SK-N-SH (cell line): ENCODE data around the gene MYO1C. TPM values are rescaled to one million over a fixed set of nuclear protein-coding genes. Genes with fewer than 3 reads are reported as not detected.

Source experiments
- CTCF ChIA-PET: fragments of 300-600, 350-600 bp; formaldehyde crosslinking; extraction: SDS; loops from one replicate; lab custom pipeline; 2021; lab: Yijun Ruan, JAX
- POLR2A ChIA-PET: fragments of 350-600 bp; sonication (Branson Sonifier 250); formaldehyde crosslinking; extraction: SDS; loops from one replicate; lab custom pipeline; 2020; ENCODE audit warnings: antibody characterized with exemption, inconsistent platforms; lab: Yijun Ruan, JAX
- DNase-seq: peaks from one replicate; pipeline ENCODE4 v3.0.0; 2012
- H2AFZ ChIP-seq: fragments of 200-600 bp; sonication (generic); 2 replicates; pipeline ENCODE4 v1.8.1; 2016; ENCODE audit warnings: antibody characterized with exemption, mild to moderate bottlenecking, low read depth
- H3F3A ChIP-seq: fragments of 200-600 bp; sonication (generic); replicated peaks from 2 replicates; pipeline ENCODE3; 2016; ENCODE audit warnings: antibody characterized with exemption, mild to moderate bottlenecking; ENCODE audit not compliant: insufficient read depth
- H3K27ac ChIP-seq, 2 experiments: fragments of 200-500 bp in 1 of 2; fragments of 200-600 bp in 1 of 2; sonication (Bioruptor generic) in 1 of 2; sonication (generic), shearing (Covaris generic) in 1 of 2; 2 replicates each; pipeline versions ENCODE4 v1.5.1 to v1.6.1; 2014 to 2016; ENCODE audit warnings: low read depth in 2 of 2, inconsistent platforms in 1 of 2, low read length in 1 of 2, mild to moderate bottlenecking in 1 of 2, mixed read lengths in 1 of 2
- H3K27me3 ChIP-seq: fragments of 200-600 bp; sonication (generic), shearing (Covaris generic); 2 replicates; pipeline ENCODE4 v1.6.1; 2016; ENCODE audit warnings: mixed run types; ENCODE audit not compliant: insufficient read depth
- H3K36me3 ChIP-seq, 2 experiments: fragments of 200-500 bp in 1 of 2; fragments of 200-600 bp in 1 of 2; sonication (Bioruptor generic) in 1 of 2; sonication (generic) in 1 of 2; replicated peaks in 1 of 2; 2 replicates each; pipeline versions ENCODE3 to v1.5.1; 2014 to 2016; ENCODE audit warnings: low read length in 1 of 2, mild to moderate bottlenecking in 1 of 2; ENCODE audit not compliant: insufficient read depth in 2 of 2, control insufficient read depth in 1 of 2
- H3K4me1 ChIP-seq, 2 experiments: fragments of 200-500 bp in 1 of 2; fragments of 200-600 bp in 1 of 2; sonication (Bioruptor generic) in 1 of 2; sonication (generic), shearing (Covaris generic) in 1 of 2; 2 replicates each; pipeline versions ENCODE4 v1.5.1 to v1.6.1; 2014 to 2016; ENCODE audit warnings: low read depth in 1 of 2, low read length in 1 of 2, mixed run types in 1 of 2; ENCODE audit not compliant: insufficient read depth in 2 of 2, control insufficient read depth in 1 of 2
- H3K4me2 ChIP-seq: fragments of 200-600 bp; sonication (generic), shearing (Covaris generic); 2 replicates; pipeline ENCODE4 v1.6.1; 2017; ENCODE audit warnings: mixed run types
- H3K4me3 ChIP-seq, 2 experiments: fragments of 200-500 bp in 1 of 2; fragments of 200-600 bp in 1 of 2; sonication (Bioruptor generic) in 1 of 2; sonication (generic), shearing (Covaris generic) in 1 of 2; 2 replicates each; pipeline versions ENCODE4 v1.5.1 to v1.8.1; 2014 to 2016; ENCODE audit warnings: low read depth in 2 of 2, inconsistent platforms in 1 of 2, low read length in 1 of 2, mild to moderate bottlenecking in 1 of 2, mixed read lengths in 1 of 2, moderate library complexity in 1 of 2
- H3K79me2 ChIP-seq: fragments of 200-600 bp; sonication (generic); 2 replicates; pipeline ENCODE4 v1.8.1; 2017; ENCODE audit warnings: mild to moderate bottlenecking; ENCODE audit not compliant: insufficient read depth
- H3K9ac ChIP-seq: fragments of 200-600 bp; sonication (generic); 2 replicates; pipeline ENCODE4 v1.6.1; 2017; ENCODE audit warnings: mixed run types
- H3K9me2 ChIP-seq: fragments of 200-600 bp; sonication (generic); 2 replicates; pipeline ENCODE4 v1.6.1; 2017; ENCODE audit warnings: mixed run types
- H3K9me3 ChIP-seq: fragments of 200-600 bp; sonication (generic); 2 replicates; pipeline ENCODE4 v1.6.1; 2017; ENCODE audit warnings: mixed run types, mild to moderate bottlenecking, moderate library complexity
- H4K20me1 ChIP-seq: fragments of 200-600 bp; sonication (generic); 2 replicates; pipeline ENCODE4 v1.6.1; 2017; ENCODE audit warnings: mild to moderate bottlenecking, mixed run types; ENCODE audit not compliant: insufficient read depth
- CHD2 ChIP-seq: fragments of 150-350 bp; IDR thresholded peaks from 2 replicates; pipeline ENCODE4 v1.6.1; 2018; ENCODE audit warnings: low read length; ENCODE audit not compliant: partially characterized antibody
- CTCF ChIP-seq: fragments of 200-600 bp; sonication (generic); IDR thresholded peaks from 2 replicates; pipeline ENCODE4 v1.6.1; 2017; ENCODE audit warnings: antibody characterized with exemption, mild to moderate bottlenecking, moderate library complexity
- EP300 ChIP-seq, 2 experiments: IDR thresholded peaks; 2 replicates each; pipeline versions ENCODE4 v1.4.0 to v1.6.1; 2012; ENCODE audit warnings: borderline replicate concordance in 1 of 2, low read depth in 1 of 2, low read length in 1 of 2
- EZH2phosphoT487 ChIP-seq: fragments of 200-600 bp; sonication (generic); IDR thresholded peaks from 2 replicates; pipeline ENCODE4 v1.6.1; 2017; ENCODE audit warnings: low read depth, mixed run types, mild to moderate bottlenecking, antibody characterized with exemption, moderate library complexity, borderline replicate concordance
- FOXJ3 ChIP-seq: sonication (generic); formaldehyde crosslinking; IDR thresholded peaks from 2 replicates; pipeline ENCODE4 v1.5.1; 2020; ENCODE audit warnings: mild to moderate bottlenecking, missing genetic modification reagents
- GABPA ChIP-seq: IDR thresholded peaks from 2 replicates; pipeline ENCODE4 v1.4.0; 2012; ENCODE audit warnings: low read depth, mild to moderate bottlenecking
- IRF3 ChIP-seq: fragments of 150-350 bp; IDR thresholded peaks from 2 replicates; pipeline ENCODE4 v1.6.1; 2016; ENCODE audit warnings: mild to moderate bottlenecking, low read depth, low read length
- MAX ChIP-seq: IDR thresholded peaks from 2 replicates; pipeline ENCODE4 v1.4.0; 2012; ENCODE audit warnings: low read depth
- MEF2A ChIP-seq: IDR thresholded peaks from 2 replicates; pipeline ENCODE4 v1.4.0; 2012; ENCODE audit warnings: low read depth, borderline replicate concordance
- MXI1 ChIP-seq: IDR thresholded peaks from 2 replicates; pipeline ENCODE4 v1.6.1; 2012; ENCODE audit warnings: mild to moderate bottlenecking, low read depth, low read length, improper control_type of control experiment
- NRF1 ChIP-seq: IDR thresholded peaks from 2 replicates; pipeline ENCODE4 v1.6.1; 2012; ENCODE audit warnings: low read depth, mild to moderate bottlenecking, low read length
- PBX3 ChIP-seq: IDR thresholded peaks from 2 replicates; pipeline ENCODE4; 2012
- POLR2AphosphoS5 ChIP-seq: IDR thresholded peaks from 2 replicates; pipeline ENCODE4 v1.6.1; 2012; ENCODE audit warnings: low read depth, low read length
- RAD21 ChIP-seq: IDR thresholded peaks from 2 replicates; pipeline ENCODE4 v1.6.1; 2012; ENCODE audit warnings: mild to moderate bottlenecking, low read length
- RCOR1 ChIP-seq: fragments of 150-350 bp; IDR thresholded peaks from 2 replicates; pipeline ENCODE4 v1.6.1; 2017; ENCODE audit warnings: antibody characterized with exemption, low read length
- REST ChIP-seq: IDR thresholded peaks from 2 replicates; pipeline ENCODE4 v1.6.1; 2012; ENCODE audit warnings: mild to moderate bottlenecking, low read depth, low read length, moderate library complexity
- RFX5 ChIP-seq: IDR thresholded peaks from 2 replicates; pipeline ENCODE4 v1.6.1; 2012; ENCODE audit warnings: mild to moderate bottlenecking, improper control_type of control experiment, low read length
- RXRA ChIP-seq: IDR thresholded peaks from 2 replicates; pipeline ENCODE4 v1.4.0; 2012; ENCODE audit warnings: low read depth, mild to moderate bottlenecking, borderline replicate concordance
- SIN3A ChIP-seq: IDR thresholded peaks from 2 replicates; pipeline ENCODE4 v1.6.1; 2012; ENCODE audit warnings: low read depth, mild to moderate bottlenecking, low read length, moderate library complexity, borderline replicate concordance
- SMC3 ChIP-seq: IDR thresholded peaks from 2 replicates; pipeline ENCODE4 v1.6.1; 2012; ENCODE audit warnings: low read depth, low read length, improper control_type of control experiment
- TCF12 ChIP-seq: IDR thresholded peaks from 2 replicates; pipeline ENCODE4 v1.4.0; 2012
- TEAD4 ChIP-seq: IDR thresholded peaks from 2 replicates; pipeline ENCODE4 v1.4.0; 2012; ENCODE audit warnings: mild to moderate bottlenecking, borderline replicate concordance; ENCODE audit not compliant: insufficient read depth
- YY1 ChIP-seq: IDR thresholded peaks from 2 replicates; pipeline ENCODE4 v1.4.0; 2012; ENCODE audit warnings: low read depth, mild to moderate bottlenecking
- ZBTB33 ChIP-seq: IDR thresholded peaks from 2 replicates; pipeline ENCODE4 v1.4.0; 2012; ENCODE audit warnings: low read depth, borderline replicate concordance
- WGBS: methylation state at CpG from one replicate; pipeline ENCODE4 v1.1.6; 2017; ENCODE audit warnings: low lambda C conversion rate; 5-methylcytosine and 5-hydroxymethylcytosine counted together
- polyA plus RNA-seq, 3 experiments: library from polyadenylated mRNA; depleted of rRNA; stranded (reverse); fragments of >200 nt; gene quantifications; 2 replicates each; pipeline ENCODE4 v1.2.3, GENCODE V29; 2012

MYO1C gene
- polyA plus RNA-seq, 1 of the 3 experiments (the other 2 are of a cell fraction): 102 TPM

GRCh38 chr17:1455291-1455796 is 37.1 kb downstream of the MYO1C start:
- peak overlapping the region; percentile 77 to 92 for H3K27ac ChIP-seq
- H3K9me3 ChIP-seq: no peaks in the 10 kb centered on the region
- H3K4me2 ChIP-seq: peak overlapping the region; percentile 91
- WGBS: under 1% methylated on average over 21 of the region's 31 CpGs
- H3K9ac ChIP-seq: peak overlapping the region; percentile 98
- H3F3A ChIP-seq: peaks cover 18% of the 10 kb centered on the region
- no peaks in the 10 kb centered on the region for H3K27me3 ChIP-seq
- peaks cover 54% of the 10 kb centered on the region for H4K20me1 ChIP-seq
- peaks cover 3 to 11% of the 10 kb centered on the region in 2 experiments for H3K36me3 ChIP-seq
- DNase-seq: peak; percentile 85
- H3K9me2 ChIP-seq: no peaks in the 10 kb centered on the region
- CTCF ChIA-PET: interaction anchor here (0.6 to 2.0 kb wide), 5 partner anchors 22 to 1043 kb away, joined by 3 to 8 read pairs (median 7); partner anchors contain the start of gene INPP5K
- no peak overlapping the region; the same call in 1 of the 2 replicates for H2AFZ ChIP-seq
- POLR2A ChIA-PET: interaction anchor here (1.0 to 1.7 kb wide), 2 partner anchors 10 to 33 kb away, joined by 3 to 6 read pairs; no protein-coding TSS in a partner anchor
- peaks cover 57% of the 10 kb centered on the region for H3K79me2 ChIP-seq
- H3K4me1 ChIP-seq: peaks cover 5 to 8% of the 10 kb centered on the region in 2 experiments; a peak in 2 of 4 replicates
- peak overlapping the region; percentile 78 for H3K4me3 ChIP-seq
- TF ChIP-seq EP300 (IDR thresholded peaks at IDR 0.05; ENCODE audit: borderline replicate concordance in 1 of 2, low read depth in 1 of 2, low read length in 1 of 2) (no peak), MEF2A (no peak), IRF3 (no peak), PBX3 (no peak), GABPA (no peak), SIN3A (no peak), ZBTB33 (no peak), EZH2phosphoT487 (no peak), POLR2AphosphoS5 (no peak), TEAD4 (no peak), FOXJ3 (no peak), YY1 (no peak), REST (no peak), CTCF (peak; percentile 63), CHD2 (no peak), RFX5 (no peak), RAD21 (peak; percentile 34; the same call in 1 of the 2 replicates), NRF1 (no peak), MAX (peak; percentile 18; the same call in 1 of the 2 replicates), RXRA (no peak), TCF12 (no peak), MXI1 (peak; percentile 67), RCOR1 (no peak), SMC3 (peak; percentile 32)
